M059J (cell line): Measurements from ENCODE around the gene XRCC6. TPM values are rescaled to one million over a fixed set of nuclear protein-coding genes. Genes with fewer than 3 reads are reported as not detected.
"Not testable (repeated sequence)": the region's sequence is repeated elsewhere in the genome, so short reads cannot be mapped to it uniquely, and the experiment has no call there.

Experiments used
- DNase-seq: peaks from one replicate; pipeline ENCODE4 v3.0.0-alpha.2; 2012; ENCODE audit warnings: low read depth
- total RNA-seq: library from RNA; depleted of rRNA; stranded (reverse); fragments of >200 nt; shearing (Covaris generic); gene quantifications from 2 replicates; pipeline ENCODE4 v1.2.3, GENCODE V29; 2014

XRCC6 gene
- total RNA-seq, 1 experiment from 2014 or later, result 392 TPM

DNA sequence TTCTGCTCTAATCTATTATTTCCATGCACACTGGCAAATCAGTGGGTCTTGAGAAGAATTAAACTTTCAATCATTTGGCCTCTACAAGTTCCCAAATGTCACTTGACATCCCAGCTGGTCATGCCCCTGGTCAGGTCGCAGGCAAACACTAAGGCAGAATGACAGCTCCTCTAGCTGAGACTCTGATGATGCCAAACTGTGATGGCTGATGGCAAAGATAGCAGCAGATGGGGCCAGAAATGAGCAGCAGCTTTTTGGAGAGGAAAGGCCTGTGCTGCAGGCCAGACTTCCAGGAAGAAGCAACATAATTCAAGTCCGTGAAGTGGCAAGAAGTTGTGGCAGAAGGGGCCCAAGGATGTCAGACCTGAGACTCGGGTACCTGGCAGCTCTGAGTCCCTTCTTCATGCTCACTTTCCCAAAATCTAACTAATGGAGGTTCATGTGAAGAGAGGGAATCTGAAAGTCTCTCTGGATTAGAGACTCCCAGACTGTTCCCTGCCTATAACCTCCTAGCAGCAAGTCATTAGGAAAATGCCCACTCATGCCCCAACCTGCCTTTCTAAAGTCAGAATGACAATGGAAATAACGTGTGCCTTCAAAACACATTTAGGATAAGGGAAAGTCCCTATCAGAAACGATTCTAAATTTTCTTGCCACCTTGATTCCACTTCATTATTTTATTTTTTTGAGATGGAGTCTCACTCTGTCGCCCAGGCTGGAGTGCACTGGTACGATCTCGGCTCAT is 22.0 kb upstream of the XRCC6 start:
- DNase-seq, result no peak

DNA sequence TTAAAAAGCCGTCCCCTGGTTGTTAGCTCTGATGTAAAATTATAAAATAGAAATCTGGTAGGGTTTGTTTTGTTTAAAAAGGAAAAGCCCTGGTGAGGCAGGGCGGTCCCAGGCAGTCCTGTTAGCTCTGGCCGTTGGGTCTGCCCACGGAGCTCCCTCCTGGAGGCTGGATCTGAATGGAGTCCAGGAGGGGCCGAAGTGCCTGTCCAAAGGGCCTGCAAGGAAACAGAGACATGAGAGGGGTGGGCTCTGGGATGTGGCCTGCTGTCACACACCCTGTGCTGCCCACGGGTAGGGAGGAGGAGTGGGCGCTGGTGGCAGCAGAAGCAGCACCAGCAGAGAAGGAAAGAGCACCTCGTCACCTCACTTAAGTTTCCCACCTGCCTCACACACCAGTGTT is 20.1 kb upstream of the XRCC6 start:
- DNase-seq, result no peak

DNA sequence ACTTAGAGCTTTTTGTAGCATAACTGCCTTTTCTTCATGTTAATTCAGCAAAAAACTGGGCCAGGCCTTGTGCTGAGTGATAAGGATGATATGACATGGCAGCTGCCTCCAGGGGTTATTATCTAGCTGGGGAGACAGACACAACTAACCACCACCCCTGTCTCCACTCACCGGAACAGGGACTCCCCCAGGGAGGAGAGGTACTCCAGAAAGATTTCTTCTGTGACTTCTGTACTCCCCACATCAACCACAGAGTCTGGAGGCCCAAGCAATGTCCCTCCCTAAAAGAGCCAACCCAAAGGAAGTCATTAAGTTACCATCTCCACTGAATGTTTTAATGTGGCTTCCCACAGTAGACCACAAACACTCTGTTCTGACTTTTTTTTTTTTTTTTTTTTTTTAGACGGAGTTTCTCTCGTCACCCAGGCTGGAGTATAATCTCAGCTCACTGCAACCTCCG is 17.2 kb upstream of the XRCC6 start:
- peak; percentile 38 for DNase-seq

DNA sequence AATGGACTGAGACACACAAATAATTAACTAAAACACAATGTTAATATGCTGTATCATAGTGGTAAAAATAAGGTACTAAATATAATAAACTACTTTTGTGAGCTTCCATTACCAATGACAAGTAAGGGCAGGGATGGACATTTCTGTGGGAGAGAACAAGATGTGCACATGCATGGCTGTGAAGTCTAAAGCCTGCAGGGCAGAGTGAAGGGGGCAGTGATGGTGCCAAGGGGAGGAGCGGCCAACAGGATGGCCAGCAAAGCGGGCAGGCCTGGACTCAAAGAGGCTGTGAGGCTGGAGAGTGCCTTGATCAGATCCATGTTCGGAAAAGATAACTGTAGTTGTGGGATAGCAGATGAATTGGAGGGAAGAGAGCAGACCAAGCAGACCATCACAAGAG is 12.7 kb upstream of the XRCC6 start:
- DNase-seq, result no peak

DNA sequence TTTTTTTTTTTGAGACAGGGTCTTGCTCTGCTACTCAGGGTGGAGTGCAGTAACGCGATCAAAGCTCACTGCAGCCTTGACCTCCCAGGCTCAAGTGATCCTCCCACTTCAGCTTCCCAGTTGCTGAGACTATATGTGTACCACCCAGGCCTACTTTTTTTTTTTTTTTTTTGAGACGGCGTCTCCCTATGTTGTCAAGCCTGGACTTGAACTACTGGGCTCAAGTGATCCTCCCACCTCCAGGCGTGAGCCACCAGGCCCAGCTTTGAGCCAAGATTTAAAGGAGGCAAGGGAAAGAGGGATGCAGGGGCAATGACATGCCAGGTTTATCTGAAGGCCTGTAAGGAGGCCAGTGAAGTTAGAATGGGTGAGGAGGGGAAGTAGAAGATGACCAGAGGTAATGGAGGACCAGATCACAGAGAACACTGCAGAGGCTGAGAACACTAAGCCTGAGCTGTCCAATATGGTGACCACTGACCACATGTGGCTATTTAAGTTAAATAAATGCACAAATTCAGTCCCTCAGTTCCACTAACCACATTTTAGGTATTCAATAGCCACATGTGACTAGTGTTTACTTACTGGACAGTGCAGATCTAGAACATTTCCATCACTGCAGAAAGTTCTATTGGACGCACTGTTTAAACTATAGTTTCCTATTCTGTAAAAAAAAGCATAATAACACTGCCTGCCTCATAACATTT is 8.3 kb upstream of the XRCC6 start:
- DNase-seq, result no peak

DNA sequence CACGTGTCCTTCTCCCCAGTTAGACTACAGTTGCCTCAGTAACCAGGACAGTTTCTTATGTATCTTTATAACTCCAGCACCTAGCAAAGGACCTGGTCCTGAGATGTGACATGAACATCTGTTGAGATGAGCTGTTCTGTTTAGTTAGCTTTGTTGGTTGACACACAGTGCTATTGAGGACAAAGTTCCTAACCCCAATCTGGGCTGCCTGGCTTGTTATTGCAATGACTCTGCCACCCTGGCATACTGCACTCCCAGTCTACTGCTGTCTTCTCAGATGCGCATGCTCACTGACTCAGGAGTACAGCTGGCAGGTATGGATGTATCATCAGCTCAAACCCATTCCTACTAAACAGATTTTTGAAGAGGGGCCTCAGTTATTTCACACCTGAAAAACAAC is 7.6 kb upstream of the XRCC6 start:
- DNase-seq, result no peak

DNA sequence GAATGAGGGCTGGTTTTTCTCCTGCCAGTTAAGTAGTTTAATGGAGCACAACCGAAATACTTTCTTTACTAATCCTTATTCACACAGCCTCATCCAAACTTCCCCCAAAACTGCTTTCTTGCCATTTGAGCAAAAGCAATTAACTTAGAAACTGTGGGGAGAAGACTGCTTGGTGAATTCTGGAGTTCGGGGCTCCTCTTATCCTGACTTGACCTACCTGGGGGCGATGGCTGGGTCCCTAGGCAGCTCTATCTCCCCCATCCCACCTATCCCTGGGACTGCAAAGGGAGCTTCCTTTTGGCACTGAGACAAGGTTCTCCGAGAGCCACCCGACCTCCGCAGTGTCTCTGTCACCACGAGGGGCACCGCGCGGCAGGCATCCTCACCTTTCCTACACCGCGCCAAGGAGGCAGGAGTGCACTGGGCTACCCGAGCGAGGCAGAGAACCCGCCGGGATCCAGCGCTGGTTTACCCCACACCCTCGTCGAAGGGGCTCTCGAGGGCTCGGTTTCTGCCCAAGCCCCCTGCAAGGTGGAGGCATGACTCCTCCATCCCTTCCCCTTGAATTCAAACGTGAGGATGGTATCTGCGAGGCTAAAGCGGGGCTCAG is 1.0 kb upstream of the XRCC6 start:
- peak; percentile 35 for DNase-seq

DNA sequence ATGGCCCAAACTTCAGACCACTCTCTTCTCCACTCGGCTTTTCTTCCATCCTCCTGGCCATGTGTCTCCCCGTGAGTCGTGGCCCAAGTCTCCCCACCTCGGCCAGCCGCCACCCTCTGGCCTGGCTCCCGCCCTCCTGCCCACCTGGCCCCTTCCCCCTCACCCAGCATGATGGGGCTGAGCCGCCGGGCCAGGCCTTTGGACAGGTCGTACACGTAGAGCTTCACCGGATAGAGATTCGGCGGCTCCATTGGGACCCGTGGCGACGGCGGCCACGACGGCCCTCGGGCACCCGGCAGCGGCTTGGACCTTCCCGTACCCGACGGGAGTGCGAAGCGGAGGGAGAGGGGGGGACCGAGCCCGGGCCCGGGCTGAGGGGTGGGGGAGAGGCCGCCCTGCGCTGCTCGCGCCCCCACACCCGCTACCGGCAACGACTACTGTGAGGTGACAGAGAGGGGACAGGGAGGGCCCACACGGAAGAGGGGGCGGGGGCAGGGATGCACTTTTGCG is 451 bp upstream of the XRCC6 start, which contains the start of gene DESI1:
TSS of gene DESI1 (minus strand) at position 455 of the 510 bp plus-strand sequence. CDS start at position 251, 204 bp downstream.
- DNase-seq, result no peak

DNA sequence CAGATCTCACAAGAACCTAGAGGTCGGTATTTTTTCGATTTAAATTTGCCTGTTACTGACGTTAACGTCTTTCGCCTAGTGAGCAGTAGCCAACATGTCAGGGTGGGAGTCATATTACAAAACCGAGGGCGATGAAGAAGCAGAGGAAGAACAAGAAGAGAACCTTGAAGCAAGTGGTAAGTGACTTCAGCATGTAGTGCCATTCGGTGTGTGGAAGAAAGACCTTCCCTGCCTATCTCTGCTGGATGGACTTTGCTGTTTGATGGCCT is 750 bp downstream of the XRCC6 start:
- no peak for DNase-seq

DNA sequence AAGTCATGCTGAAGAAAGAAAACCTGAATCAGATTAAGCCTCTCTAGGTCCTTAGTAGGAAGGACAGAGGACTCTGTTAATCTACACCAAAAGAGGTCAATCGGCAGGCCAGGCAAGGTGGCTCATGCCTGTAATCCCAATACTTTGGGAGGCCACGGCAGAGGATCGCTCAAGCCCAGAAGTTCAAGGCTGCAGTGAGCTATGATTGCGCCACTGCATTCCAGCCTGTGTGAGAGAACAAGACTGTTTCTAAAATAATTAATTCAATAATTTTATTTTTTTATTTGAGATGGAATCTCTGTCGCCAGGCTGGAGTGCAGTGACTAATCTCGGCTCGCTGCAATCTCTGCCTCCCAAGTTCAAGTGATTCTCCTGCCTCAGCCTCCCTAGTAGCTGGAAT is 4.5 kb downstream of the XRCC6 start:
- no peak for DNase-seq

DNA sequence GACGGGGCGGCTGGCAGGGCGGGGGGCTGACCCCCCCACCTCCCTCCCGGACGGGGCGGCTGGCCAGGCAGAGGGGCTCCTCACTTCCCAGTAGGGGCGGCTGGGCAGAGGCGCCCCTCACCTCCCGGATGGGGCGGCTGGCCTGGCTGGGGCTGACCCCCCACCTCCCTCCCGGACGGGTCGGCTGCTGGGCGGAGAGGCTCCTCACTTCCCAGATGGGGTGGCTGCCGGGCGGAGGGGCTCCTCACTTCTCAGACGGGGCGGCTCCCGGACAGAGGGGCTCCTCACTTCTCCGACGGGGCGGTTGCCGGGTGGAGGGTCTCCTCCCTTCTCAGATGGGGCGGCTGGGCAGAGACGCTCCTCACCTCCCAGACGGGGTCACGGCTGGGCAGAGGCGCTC is 10.0 kb downstream of the XRCC6 start:
- DNase-seq, result not testable (repeated sequence)

DNA sequence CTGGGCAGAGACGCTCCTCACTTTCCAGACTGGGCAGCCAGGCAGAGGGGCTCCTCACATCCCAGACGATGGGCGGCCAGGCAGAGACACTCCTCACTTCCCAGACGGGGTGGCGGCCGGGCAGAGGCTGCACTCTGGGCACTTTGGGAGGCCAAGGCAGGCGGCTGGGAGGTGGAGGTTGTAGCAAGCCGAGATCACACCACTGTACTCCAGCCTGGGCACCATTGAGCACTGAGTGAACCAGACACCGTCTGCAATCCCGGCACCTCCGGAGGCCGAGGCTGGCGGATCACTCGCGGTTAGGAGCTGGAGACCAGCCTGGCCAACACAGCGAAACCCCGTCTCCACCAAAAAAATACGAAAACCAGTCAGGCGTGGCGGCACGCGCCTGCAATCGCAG is 10.5 kb downstream of the XRCC6 start:
- not testable (repeated sequence) for DNase-seq

DNA sequence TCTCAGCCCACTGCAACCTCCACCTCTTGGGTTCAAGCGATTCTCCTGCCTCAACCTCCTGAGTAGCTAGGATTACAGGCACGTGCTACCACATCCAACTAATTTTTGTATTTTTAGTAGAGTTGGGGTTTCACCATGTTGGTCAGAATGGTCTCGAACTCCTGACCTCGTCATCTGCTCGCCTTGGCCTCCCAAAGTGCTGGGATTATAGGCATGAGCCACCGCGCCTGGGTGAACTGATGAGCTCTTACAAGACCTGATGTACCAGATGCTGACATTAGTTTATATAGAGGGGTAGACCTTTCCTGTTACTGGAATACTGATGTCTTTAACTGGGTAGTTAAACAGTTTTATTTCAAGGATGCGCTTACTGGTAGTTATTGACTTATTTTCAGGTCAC is 13.5 kb downstream of the XRCC6 start:
- not testable (repeated sequence) for DNase-seq

DNA sequence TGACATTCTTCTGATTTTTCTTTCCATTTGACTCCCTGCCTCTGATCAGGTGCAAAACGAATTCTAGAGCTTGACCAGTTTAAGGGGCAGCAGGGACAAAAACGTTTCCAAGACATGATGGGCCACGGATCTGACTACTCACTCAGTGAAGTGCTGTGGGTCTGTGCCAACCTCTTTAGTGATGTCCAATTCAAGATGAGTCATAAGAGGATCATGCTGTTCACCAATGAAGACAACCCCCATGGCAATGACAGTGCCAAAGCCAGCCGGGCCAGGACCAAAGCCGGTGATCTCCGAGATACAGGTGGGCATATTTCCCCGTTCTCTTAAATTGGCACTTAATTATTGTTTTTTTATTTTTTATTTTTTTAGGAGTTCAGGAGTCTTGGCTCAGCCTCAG is 15.4 kb downstream of the XRCC6 start:
- peak; percentile 70 for DNase-seq

DNA sequence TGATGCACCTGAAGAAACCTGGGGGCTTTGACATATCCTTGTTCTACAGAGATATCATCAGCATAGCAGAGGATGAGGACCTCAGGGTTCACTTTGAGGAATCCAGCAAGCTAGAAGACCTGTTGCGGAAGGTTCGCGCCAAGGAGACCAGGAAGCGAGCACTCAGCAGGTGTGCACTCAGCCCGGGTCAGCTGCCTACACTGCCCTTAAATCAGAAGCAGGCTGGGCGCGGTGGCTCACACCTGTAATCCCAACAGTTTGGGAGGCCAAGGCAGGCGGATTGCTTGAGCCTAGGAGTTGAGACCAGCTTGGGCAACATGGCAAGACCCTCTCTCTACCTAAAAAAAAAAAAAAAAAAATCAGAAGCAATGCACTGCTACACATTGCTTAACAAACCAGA is 16.5 kb downstream of the XRCC6 start:
- DNase-seq, result not testable (repeated sequence)

DNA sequence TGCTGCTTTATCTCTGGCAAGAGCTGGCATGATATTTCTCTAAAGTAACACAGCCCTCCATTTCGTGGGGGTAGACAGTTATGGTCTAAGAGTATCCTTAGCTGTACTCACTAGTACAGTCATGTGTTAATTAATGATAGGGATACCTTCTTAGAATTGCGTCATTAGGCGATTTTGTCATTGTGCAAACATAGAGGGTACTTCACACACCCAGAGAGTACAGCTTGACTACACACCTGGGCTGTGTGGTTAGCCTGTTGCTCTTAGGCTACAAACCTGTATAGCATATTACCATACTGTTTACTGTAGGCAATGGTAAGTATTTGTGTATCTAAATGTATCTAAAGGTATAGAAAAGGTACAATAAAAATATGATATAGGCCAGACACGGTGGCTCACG is 17.0 kb downstream of the XRCC6 start:
- no peak for DNase-seq

DNA sequence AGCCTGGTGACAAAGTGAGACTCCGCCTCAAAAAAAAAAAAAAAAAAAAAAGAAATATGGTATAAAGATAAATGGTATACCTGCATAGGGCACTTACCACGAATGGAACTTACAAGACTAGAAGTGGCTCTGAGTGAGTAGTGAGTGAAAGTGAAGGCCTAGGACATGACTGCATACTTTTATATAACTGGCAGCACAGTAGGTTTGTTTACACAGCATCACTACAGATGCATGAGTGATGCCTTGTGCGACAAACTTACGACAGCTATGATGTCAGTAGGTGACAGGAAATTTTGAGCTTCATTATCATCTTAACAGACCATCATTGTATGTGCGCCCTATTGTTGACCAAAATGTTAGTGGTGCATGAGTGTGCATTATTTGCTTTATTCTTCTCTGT is 17.7 kb downstream of the XRCC6 start:
- no peak for DNase-seq

DNA sequence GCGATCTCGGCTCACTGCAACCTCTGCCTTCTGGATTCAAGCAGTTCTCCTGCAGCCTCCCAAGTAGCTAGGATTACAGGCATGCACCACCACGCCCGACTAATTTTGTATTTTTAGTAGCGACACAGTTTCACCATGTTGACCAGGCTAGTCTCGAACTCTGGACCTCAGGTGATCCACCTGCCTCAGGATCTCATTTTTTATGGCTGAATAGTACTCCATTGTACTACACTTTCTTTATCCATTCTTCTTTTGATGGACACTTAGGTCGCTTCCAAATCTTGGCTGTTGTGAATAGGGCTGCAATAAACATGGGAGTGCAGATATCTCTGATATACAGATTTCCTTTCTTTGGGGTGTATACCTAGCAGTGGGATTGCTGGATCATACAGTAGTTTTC is 20.8 kb downstream of the XRCC6 start:
- DNase-seq, result no peak

DNA sequence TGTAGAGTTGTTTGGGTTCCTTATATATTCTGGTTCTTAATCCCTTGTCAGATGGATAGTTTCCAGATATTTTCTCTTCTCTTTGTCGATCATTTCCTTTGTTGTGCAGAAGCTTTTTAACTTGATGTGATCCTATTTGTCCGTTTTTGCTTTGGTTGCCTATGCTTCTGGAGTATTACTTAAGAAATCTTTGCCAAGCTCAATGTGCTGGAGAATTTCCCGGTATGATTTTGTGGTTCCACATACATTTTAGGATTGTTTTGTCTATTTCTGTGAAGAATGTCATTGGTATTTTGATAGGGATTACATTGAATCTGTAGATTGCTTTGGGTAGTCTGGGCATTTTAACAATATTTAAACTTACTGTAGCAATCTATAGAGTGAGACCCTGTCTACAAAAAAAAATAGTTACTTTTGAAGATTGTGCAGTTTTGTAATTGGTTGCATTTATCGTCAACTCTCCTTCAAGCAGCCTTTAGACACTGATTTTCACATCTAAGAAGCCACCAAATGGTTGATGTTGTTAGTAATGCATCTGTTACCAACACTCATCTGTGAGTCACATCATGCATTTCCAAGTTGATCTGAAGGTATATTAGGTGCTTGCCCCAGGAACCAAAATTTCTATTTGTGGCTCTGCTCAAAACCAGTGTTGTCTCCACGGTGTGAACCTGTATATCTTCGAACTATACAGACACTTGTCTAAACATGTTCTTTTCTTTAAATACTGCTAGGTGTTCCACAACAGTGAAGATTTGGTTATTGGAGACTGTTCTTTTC is 21.4 kb downstream of the XRCC6 start:
- DNase-seq, result no peak

DNA sequence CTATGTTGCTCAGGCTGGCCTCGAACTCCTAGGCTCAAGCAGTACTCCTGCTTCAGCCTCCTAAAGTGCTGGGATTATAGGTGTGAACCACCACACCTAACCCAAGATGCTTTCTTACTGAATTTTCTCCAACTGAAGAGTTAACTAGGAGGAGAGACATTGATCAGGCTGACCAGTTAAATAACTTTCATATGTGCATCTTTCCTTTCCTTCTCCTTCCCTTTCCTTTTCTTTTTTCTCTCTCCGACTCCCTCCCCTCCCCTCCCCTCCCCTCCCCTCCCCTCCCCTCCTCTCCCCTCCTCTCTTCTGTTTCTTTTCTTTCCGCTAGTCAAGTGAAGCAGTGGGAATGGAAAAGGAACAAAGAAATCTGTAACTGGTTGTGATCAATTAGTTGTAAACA is 26.7 kb downstream of the XRCC6 start:
- DNase-seq, result no peak

DNA sequence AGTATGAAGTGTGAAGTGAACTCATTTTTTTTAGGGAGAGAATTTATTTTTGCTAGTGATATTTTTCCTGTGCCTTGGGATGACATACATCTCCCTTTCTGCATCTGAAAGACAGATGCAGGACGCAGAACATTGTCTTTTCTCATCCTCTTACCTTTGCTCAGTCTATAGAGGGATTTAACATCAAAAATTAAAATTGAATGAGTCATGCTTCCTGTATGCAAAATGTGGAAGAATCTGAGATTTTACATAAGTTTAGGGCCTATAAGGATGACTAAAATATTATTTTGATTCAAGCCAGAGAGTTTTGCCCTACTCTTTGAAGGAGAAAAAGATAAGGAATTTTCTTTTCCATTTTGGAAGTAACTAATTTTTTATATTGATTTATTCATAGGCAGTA is 27.3 kb downstream of the XRCC6 start:
- no peak for DNase-seq

DNA sequence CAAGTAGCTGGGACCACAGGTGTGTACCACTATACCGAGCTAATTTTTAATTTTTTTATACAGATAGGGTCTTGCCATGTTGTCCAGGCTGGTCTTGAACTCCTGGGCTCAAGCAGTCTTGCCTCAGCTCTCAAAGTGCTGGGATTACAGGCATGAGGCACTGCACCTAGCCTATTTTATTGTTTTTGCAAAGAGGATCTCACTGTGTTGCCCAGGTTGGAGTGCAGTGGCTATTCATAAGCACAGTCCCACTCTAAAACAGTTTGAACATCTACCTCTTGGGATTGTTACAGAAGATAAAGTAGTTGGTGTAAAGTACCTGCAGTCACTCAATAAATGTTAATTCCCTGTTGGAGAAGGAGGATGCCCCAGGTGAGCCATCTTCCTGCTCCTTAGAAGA is 29.1 kb downstream of the XRCC6 start:
- DNase-seq, result no peak
